ENCODE results near the gene C9orf57. TPM values are rescaled to one million over a fixed set of nuclear protein-coding genes. Genes with fewer than 3 reads are reported as not detected.

C9orf57 gene
- polyA plus RNA-seq, 1 donor (not counting 4 experiments of a cell fraction or from before 2014, with no cell fraction given), result not detected

DNA sequence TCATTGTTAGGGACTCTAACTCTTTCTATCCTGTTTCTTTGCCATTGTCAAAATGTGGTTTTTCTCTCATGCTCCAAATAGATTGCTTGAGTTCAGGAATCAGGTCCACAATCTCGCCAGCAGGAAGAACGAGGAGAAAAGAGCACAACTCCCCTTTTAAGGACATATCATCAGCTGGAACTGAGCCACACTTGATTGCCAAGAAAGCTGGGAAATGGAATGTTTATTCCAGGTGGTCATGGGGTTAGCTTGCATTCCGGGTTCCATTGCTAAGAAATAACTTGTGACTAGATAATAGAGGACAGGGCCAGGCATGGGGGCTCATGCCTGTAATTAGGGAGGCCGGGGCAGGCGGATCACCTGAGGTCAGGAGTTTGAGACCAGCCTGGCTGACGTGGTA lies 32.4 kb upstream of the C9orf57 start:
- H2AFZ ChIP-seq (ENCODE audit: control insufficient read depth, low read length), result no peak overlapping the region
- TF ChIP-seq EZH2 (IDR thresholded peaks at IDR 0.05; ENCODE audit: low read length), result no peak
- TF ChIP-seq, protein P1, sequence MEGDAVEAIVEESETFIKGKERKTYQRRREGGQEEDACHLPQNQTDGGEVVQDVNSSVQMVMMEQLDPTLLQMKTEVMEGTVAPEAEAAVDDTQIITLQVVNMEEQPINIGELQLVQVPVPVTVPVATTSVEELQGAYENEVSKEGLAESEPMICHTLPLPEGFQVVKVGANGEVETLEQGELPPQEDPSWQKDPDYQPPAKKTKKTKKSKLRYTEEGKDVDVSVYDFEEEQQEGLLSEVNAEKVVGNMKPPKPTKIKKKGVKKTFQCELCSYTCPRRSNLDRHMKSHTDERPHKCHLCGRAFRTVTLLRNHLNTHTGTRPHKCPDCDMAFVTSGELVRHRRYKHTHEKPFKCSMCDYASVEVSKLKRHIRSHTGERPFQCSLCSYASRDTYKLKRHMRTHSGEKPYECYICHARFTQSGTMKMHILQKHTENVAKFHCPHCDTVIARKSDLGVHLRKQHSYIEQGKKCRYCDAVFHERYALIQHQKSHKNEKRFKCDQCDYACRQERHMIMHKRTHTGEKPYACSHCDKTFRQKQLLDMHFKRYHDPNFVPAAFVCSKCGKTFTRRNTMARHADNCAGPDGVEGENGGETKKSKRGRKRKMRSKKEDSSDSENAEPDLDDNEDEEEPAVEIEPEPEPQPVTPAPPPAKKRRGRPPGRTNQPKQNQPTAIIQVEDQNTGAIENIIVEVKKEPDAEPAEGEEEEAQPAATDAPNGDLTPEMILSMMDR (optimal IDR thresholded peaks at IDR 0.05 in 1 of 3, IDR thresholded peaks at IDR 0.05 in 1 of 3, conservative IDR thresholded peaks at IDR 0.05 in 1 of 3; ENCODE audit: extremely low read depth in 1 of 3, insufficient read depth in 2 of 3, low read length in 3 of 3), result no peak
- H3K9me1 ChIP-seq (ENCODE audit: control insufficient read depth, extremely low read depth, insufficient read depth, low read length), result no peaks in the 10 kb centered on the region
- H4K20me1 ChIP-seq (ENCODE audit: control insufficient read depth, extremely low read depth, insufficient read depth, low read length), result no peaks in the 10 kb centered on the region
- H3K4me1 ChIP-seq (ENCODE audit: control insufficient read depth, extremely low read depth, insufficient read depth, low read length), result no peaks in the 10 kb centered on the region
- no peaks in the 10 kb centered on the region for H3K9me3 ChIP-seq (ENCODE audit: control insufficient read depth, low read depth, low read length)
- no peaks in the 10 kb centered on the region for H3K27me3 ChIP-seq (ENCODE audit: control insufficient read depth, extremely low read depth, insufficient read depth, low read length)
- no peak overlapping the region for H3K4me3 ChIP-seq (ENCODE audit: control insufficient read depth in 2 of 3, extremely low read depth in 1 of 3, insufficient read depth in 2 of 3, low read depth in 1 of 3, low read length in 3 of 3)
- dilution Hi-C loops (cut with MboI; ENCODE audit: extremely low pct_ligation_motif_present, low sequenced_read_pairs), result no loop called here
- H3K27ac ChIP-seq (ENCODE audit: control insufficient read depth, insufficient read depth, low read length), result no peak overlapping the region
- H3K79me2 ChIP-seq (ENCODE audit: control insufficient read depth, insufficient read depth, low read length), result no peaks in the 10 kb centered on the region
- no peak overlapping the region for H3K4me2 ChIP-seq (ENCODE audit: control insufficient read depth, extremely low read depth, insufficient read depth, low read depth, low read length)
- no peak overlapping the region for H3K9ac ChIP-seq (ENCODE audit: control insufficient read depth, extremely low read depth, insufficient read depth, low read length)
- no peaks in the 10 kb centered on the region for H3K36me3 ChIP-seq (ENCODE audit: control insufficient read depth in 2 of 2, extremely low read depth in 1 of 2, insufficient read depth in 2 of 2, low read length in 2 of 2)
- DNase-seq (ENCODE audit: low read depth, low spot score), result no peak
- no peak for FAIRE-seq

DNA sequence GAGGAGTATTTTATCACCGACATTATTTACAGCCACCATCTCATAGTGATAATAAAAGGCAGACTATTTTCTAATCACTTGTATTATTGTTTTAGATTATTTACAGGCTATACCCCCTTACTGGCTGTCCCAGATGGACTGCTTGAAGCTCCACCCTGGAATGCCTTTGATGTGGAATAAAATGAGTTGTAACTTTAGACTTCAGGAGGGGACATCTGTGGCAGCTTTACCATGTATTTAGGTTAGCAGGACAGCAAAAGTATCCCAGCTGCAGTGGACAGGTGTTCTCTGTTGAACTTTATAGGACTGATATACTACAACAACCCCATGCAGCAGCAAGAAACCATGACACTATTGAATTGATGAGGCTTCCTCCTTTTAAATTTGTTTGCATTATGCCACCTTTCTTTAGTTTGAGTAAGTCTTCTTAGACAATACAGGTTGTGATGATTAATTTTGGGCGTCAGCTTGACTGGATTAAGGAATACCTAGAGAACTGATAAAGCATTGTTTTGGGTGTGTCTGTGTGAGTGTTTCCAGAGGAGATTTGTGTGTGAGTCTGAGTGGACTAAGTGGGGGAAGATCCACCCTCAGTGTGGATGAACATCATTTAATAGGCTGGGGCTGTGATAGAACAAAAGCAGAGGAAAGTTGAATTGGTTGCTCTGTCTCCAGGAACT lies 29.2 kb upstream of the C9orf57 start:
- dilution Hi-C loops (cut with MboI; ENCODE audit: extremely low pct_ligation_motif_present, low sequenced_read_pairs), result no loop called here
- FAIRE-seq (no peak), DNase-seq (ENCODE audit: low read depth, low spot score) (no peak)
- Histone ChIP-seq H2AFZ (ENCODE audit: control insufficient read depth, low read length) (no peak overlapping the region), H4K20me1 (ENCODE audit: control insufficient read depth, extremely low read depth, insufficient read depth, low read length) (no peaks in the 10 kb centered on the region), H3K27ac (ENCODE audit: control insufficient read depth, insufficient read depth, low read length) (no peak overlapping the region), H3K36me3 (ENCODE audit: control insufficient read depth in 2 of 2, extremely low read depth in 1 of 2, insufficient read depth in 2 of 2, low read length in 2 of 2) (no peaks in the 10 kb centered on the region), H3K9me1 (ENCODE audit: control insufficient read depth, extremely low read depth, insufficient read depth, low read length) (no peaks in the 10 kb centered on the region), H3K9me3 (ENCODE audit: control insufficient read depth, low read depth, low read length) (no peaks in the 10 kb centered on the region), H3K4me2 (ENCODE audit: control insufficient read depth, extremely low read depth, insufficient read depth, low read depth, low read length) (no peak overlapping the region), H3K4me1 (ENCODE audit: control insufficient read depth, extremely low read depth, insufficient read depth, low read length) (no peaks in the 10 kb centered on the region), H3K27me3 (ENCODE audit: control insufficient read depth, extremely low read depth, insufficient read depth, low read length) (no peaks in the 10 kb centered on the region), H3K4me3 (ENCODE audit: control insufficient read depth in 2 of 3, extremely low read depth in 1 of 3, insufficient read depth in 2 of 3, low read depth in 1 of 3, low read length in 3 of 3) (no peak overlapping the region), H3K9ac (ENCODE audit: control insufficient read depth, extremely low read depth, insufficient read depth, low read length) (no peak overlapping the region), H3K79me2 (ENCODE audit: control insufficient read depth, insufficient read depth, low read length) (no peaks in the 10 kb centered on the region)
- TF ChIP-seq EZH2 (IDR thresholded peaks at IDR 0.05; ENCODE audit: low read length), result no peak
- TF ChIP-seq, protein P1 (optimal IDR thresholded peaks at IDR 0.05 in 1 of 3, IDR thresholded peaks at IDR 0.05 in 1 of 3, conservative IDR thresholded peaks at IDR 0.05 in 1 of 3; ENCODE audit: extremely low read depth in 1 of 3, insufficient read depth in 2 of 3, low read length in 3 of 3), result no peak
